Hepatocyte (in vitro differentiated cells): Measurements from ENCODE around the gene PALD1. TPM values are rescaled to one million over a fixed set of nuclear protein-coding genes. Genes with fewer than 3 reads are reported as not detected.
"Not testable (repeated sequence)": the region's sequence is repeated elsewhere in the genome, so short reads cannot be mapped to it uniquely, and the experiment has no call there.

Source experiments
- DNase-seq: peaks from one replicate; pipeline ENCODE4 v3.0.0-alpha.2; 2016; ENCODE audit warnings: low spot score
- H2AFZ ChIP-seq: fragments of 200-600 bp; sonication (generic); 2 replicates; pipeline ENCODE4 v1.6.0; 2016; ENCODE audit warnings: antibody characterized with exemption, mild to moderate bottlenecking
- H3K27ac ChIP-seq: fragments of 200-600 bp; sonication (generic); 2 replicates; pipeline ENCODE4 v1.5.1; 2016; ENCODE audit warnings: mild to moderate bottlenecking
- H3K27me3 ChIP-seq: fragments of 200-600 bp; sonication (generic); 2 replicates; pipeline ENCODE4 v1.6.1; 2016
- H3K36me3 ChIP-seq: fragments of 200-600 bp; sonication (generic); replicated peaks from 2 replicates; pipeline ENCODE4 v1.5.1; 2016; ENCODE audit warnings: low read depth; ENCODE audit not compliant: insufficient read depth
- H3K4me1 ChIP-seq: fragments of 200-600 bp; sonication (generic); 2 replicates; pipeline ENCODE4 v1.5.1; 2016; ENCODE audit warnings: mild to moderate bottlenecking, moderate library complexity; ENCODE audit not compliant: insufficient read depth
- H3K4me2 ChIP-seq: fragments of 200-600 bp; sonication (generic); 2 replicates; pipeline ENCODE4 v1.6.0; 2016
- H3K4me3 ChIP-seq: fragments of 200-600 bp; sonication (generic); 2 replicates; pipeline ENCODE4 v1.5.1; 2016; ENCODE audit warnings: mild to moderate bottlenecking
- H3K79me2 ChIP-seq: fragments of 200-600 bp; sonication (generic); 2 replicates; pipeline ENCODE4 v1.6.0; 2017; ENCODE audit warnings: mild to moderate bottlenecking
- H3K9me2 ChIP-seq: fragments of 200-600 bp; sonication (generic); replicated peaks from 2 replicates; pipeline ENCODE4 v1.6.0; 2017; ENCODE audit warnings: mild to moderate bottlenecking; ENCODE audit not compliant: insufficient read depth
- H3K9me3 ChIP-seq: fragments of 200-600 bp; sonication (generic); 2 replicates; pipeline ENCODE4 v1.5.1; 2016; ENCODE audit warnings: low read depth, mild to moderate bottlenecking
- H4K20me1 ChIP-seq: fragments of 200-600 bp; sonication (generic); 2 replicates; pipeline ENCODE4 v1.6.0; 2016; ENCODE audit warnings: mild to moderate bottlenecking; ENCODE audit not compliant: insufficient read depth, poor library complexity, severe bottlenecking
- CTCF ChIP-seq: fragments of 200-600 bp; sonication (generic); IDR thresholded peaks from 2 replicates; pipeline ENCODE4 v1.5.1; 2016; ENCODE audit warnings: antibody characterized with exemption, mild to moderate bottlenecking; ENCODE audit not compliant: poor library complexity
- EZH2 ChIP-seq: fragments of 200-600 bp; sonication (generic); IDR thresholded peaks from 2 replicates; pipeline ENCODE4 v1.6.1; 2016; ENCODE audit warnings: antibody characterized with exemption, mild to moderate bottlenecking, borderline replicate concordance
- EZH2phosphoT487 ChIP-seq: fragments of 200-600 bp; sonication (generic); IDR thresholded peaks from one replicate; pipeline ENCODE4 v1.6.1; 2018; ENCODE audit warnings: antibody characterized with exemption, mild to moderate bottlenecking, low read depth, moderate library complexity; ENCODE audit not compliant: unreplicated experiment, severe bottlenecking
- WGBS: methylation state at CpG from one replicate; pipeline ENCODE4 v1.1.6; 2016; ENCODE audit warnings: low lambda C conversion rate; ENCODE audit errors: missing lambda C conversion rate; 5-methylcytosine and 5-hydroxymethylcytosine counted together
- polyA plus RNA-seq: library from polyadenylated mRNA; unstranded; fragments of >200 nt; fragmentation: Nextera tagmentation; extraction: Ambion mirVana; gene quantifications from 2 replicates; pipeline ENCODE4 v1.2.1, GENCODE V29; 2016
- total RNA-seq: library from RNA; depleted of rRNA; stranded (reverse); fragments of >200 nt; gene quantifications from 2 replicates; pipeline ENCODE4 v1.2.3, GENCODE V29; 2014

The PALD1 gene
- total and polyA plus RNA-seq, 2 experiments from 2014 or later = 1.3 to 2.2 TPM

DNA sequence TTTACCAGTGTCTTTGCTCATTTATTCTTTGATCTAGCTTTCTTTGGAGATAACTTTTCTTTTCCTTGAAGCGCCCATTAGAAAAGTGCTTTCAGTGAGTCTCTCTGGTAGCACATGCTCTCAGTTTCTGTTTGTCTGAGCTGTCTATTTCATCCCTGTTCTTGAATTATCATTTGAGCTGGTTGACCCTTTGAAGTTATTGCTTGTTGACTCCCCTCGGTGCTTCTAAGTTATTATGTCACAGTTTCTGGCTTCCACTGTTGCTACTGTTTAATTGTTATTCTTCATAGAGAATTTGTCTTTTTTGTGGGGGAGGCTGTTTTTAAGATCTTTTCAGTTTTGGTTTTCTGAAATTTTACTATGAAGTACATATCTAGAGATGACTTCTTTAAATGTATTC is 135.4 kb downstream of the PALD1 start:
- no peak for DNase-seq
- Histone ChIP-seq H3K4me2 (no peak overlapping the region), H3K27ac (no peak overlapping the region), H3K27me3 (no peaks in the 10 kb centered on the region), H3K9me2 (no peaks in the 10 kb centered on the region), H4K20me1 (no peaks in the 10 kb centered on the region), H3K4me1 (no peaks in the 10 kb centered on the region), H3K36me3 (no peaks in the 10 kb centered on the region), H2AFZ (no peak overlapping the region), H3K9me3 (no peaks in the 10 kb centered on the region), H3K79me2 (no peaks in the 10 kb centered on the region), H3K4me3 (no peak overlapping the region)
- 87% methylated on average over 2 of the region's 2 CpGs for WGBS
- no peak for TF ChIP-seq EZH2
- TF ChIP-seq CTCF = no peak
- no peak for TF ChIP-seq EZH2phosphoT487

DNA sequence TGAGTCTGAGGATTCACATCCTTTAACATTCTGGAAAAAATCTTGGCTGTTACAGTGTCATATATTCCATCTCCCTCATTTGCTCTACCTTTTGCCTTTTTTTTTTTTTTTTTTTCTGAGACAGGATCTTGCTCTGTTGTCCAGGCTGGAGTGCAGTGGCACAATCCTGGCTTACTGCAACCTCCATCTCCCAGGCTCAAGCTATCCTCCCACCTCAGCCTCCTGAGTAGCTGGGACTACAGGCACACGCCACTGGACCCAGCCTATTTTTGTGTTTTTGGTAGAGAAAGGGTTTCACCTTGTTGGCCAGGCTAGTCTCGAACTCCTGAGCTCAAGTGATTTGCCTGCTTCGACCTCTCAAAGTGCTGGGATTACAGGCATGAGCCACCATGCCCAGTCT is 135.8 kb downstream of the PALD1 start:
- not testable (repeated sequence) for H3K27ac ChIP-seq, H3K9me2 ChIP-seq, H2AFZ ChIP-seq, H3K9me3 ChIP-seq, H3K4me3 ChIP-seq, H3K79me2 ChIP-seq, H3K4me1 ChIP-seq, DNase-seq, H3K27me3 ChIP-seq, H3K4me2 ChIP-seq, H3K36me3 ChIP-seq, H4K20me1 ChIP-seq
- WGBS = 93% methylated on average over 3 of the region's 3 CpGs

GRCh38 chr10:70615211-70615610 is 136.6 kb downstream of the PALD1 start:
- Histone ChIP-seq H3K9me2 (no peaks in the 10 kb centered on the region), H3K27ac (no peak overlapping the region), H4K20me1 (no peaks in the 10 kb centered on the region), H3K4me3 (no peak overlapping the region), H3K4me2 (no peak overlapping the region), H3K4me1 (no peaks in the 10 kb centered on the region), H3K79me2 (no peaks in the 10 kb centered on the region), H3K27me3 (no peaks in the 10 kb centered on the region), H3K36me3 (no peaks in the 10 kb centered on the region), H2AFZ (no peak overlapping the region), H3K9me3 (no peaks in the 10 kb centered on the region)
- WGBS = 92% methylated on average over 2 of the region's 2 CpGs
- no peak for DNase-seq
- TF ChIP-seq CTCF = no peak

DNA sequence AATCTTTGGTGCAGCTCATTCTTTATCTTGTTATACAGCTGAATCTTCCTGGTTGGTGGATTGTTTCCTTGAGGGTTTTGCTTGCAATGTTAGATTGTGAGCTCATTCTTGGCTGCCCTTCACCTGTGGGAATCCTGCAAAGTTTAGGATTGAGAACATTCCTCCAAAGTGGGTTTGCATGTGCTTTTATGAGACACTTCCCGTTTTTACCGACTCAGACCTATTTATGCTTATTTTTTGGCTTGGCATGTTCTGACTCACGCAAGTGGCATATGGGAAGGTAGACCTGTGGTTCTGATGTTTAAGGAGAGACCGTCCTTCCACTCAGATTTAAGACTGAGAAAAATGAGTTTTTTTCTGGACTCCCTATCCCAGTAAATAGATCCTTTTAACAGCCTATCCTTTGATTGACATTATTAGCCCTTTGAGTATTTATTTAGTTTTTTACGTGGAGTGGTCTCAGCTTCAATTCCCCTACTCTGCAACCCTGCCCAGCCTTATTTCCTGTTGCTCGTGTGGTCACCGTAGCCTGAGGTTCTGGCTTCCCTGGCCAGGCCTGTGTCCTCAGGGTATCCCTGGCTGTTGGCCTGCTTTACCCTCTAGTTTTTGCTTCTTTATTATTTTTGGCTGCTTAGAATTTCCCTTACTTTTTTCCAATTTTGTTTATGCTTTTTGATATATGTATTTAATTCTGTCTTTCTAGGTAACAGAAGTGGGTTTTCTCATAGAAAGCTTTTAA is 137.4 kb downstream of the PALD1 start:
- Histone ChIP-seq H3K79me2 (no peaks in the 10 kb centered on the region), H3K27me3 (no peaks in the 10 kb centered on the region), H3K9me3 (no peaks in the 10 kb centered on the region), H3K4me1 (no peaks in the 10 kb centered on the region), H3K4me2 (no peak overlapping the region), H3K36me3 (no peaks in the 10 kb centered on the region), H3K27ac (no peak overlapping the region), H3K4me3 (no peak overlapping the region), H4K20me1 (no peaks in the 10 kb centered on the region), H3K9me2 (no peaks in the 10 kb centered on the region), H2AFZ (no peak overlapping the region)
- DNase-seq = no peak
- TF ChIP-seq CTCF (no peak), EZH2phosphoT487 (no peak), EZH2 (no peak)
- WGBS = 80% methylated on average over 7 of the region's 7 CpGs
